Measurements from ENCODE around the gene DGKG.

- no peak for TF ChIP-seq CTCF (IDR thresholded peaks at IDR 0.05)
- no peak for TF ChIP-seq EP300 (IDR thresholded peaks at IDR 0.05)
These were observed 220.2 kb downstream of the DGKG start for GRCh38 chr3:186141790-186142189.

Data from suprapubic skin (tissue), 3 donors.